AG09309 (cell line): ENCODE measurements around the gene DDX39B.

ENCODE experiments used
- DNase-seq: peaks from one replicate; pipeline ENCODE4 v3.0.0-alpha.2; 2010; ENCODE audit warnings: low read depth
- H3K4me3 ChIP-seq: 2 replicates; pipeline ENCODE4 v1.5.1; 2011; ENCODE audit warnings: mild to moderate bottlenecking, low read depth, low read length, moderate library complexity; ENCODE audit not compliant: control insufficient read depth
- TF ChIP-seq, protein P1 (sequence below): IDR thresholded peaks from 2 replicates; pipeline ENCODE4 v1.5.1; 2011; ENCODE audit warnings: mild to moderate bottlenecking, low read depth, low read length, inconsistent platforms; ENCODE audit not compliant: insufficient read depth, control insufficient read depth; ENCODE audit errors: missing control alignments

The DDX39B gene

DNA sequence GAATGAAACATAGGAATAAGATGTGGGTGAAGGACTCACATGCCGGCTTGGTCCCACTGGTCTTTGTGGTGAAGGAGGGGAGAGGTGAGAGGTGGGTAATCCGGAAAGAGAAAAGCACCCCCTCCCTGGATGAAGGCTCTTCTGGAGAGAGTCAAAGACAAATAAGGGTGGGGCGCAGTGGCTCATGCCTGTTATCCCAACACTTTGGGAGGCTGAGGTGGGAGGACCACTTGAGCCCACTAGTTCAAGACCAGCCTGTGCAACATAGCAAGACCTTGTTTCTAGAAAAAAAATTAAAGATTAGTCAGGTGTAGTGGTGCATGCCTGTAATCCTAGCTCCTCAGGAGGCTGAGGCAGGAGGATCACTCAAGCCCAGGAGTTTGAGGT is 37.3 kb upstream of the DDX39B start:
- no peak for DNase-seq
- TF ChIP-seq, protein P1, sequence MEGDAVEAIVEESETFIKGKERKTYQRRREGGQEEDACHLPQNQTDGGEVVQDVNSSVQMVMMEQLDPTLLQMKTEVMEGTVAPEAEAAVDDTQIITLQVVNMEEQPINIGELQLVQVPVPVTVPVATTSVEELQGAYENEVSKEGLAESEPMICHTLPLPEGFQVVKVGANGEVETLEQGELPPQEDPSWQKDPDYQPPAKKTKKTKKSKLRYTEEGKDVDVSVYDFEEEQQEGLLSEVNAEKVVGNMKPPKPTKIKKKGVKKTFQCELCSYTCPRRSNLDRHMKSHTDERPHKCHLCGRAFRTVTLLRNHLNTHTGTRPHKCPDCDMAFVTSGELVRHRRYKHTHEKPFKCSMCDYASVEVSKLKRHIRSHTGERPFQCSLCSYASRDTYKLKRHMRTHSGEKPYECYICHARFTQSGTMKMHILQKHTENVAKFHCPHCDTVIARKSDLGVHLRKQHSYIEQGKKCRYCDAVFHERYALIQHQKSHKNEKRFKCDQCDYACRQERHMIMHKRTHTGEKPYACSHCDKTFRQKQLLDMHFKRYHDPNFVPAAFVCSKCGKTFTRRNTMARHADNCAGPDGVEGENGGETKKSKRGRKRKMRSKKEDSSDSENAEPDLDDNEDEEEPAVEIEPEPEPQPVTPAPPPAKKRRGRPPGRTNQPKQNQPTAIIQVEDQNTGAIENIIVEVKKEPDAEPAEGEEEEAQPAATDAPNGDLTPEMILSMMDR = no peak
- H3K4me3 ChIP-seq = no peak overlapping the region

DNA sequence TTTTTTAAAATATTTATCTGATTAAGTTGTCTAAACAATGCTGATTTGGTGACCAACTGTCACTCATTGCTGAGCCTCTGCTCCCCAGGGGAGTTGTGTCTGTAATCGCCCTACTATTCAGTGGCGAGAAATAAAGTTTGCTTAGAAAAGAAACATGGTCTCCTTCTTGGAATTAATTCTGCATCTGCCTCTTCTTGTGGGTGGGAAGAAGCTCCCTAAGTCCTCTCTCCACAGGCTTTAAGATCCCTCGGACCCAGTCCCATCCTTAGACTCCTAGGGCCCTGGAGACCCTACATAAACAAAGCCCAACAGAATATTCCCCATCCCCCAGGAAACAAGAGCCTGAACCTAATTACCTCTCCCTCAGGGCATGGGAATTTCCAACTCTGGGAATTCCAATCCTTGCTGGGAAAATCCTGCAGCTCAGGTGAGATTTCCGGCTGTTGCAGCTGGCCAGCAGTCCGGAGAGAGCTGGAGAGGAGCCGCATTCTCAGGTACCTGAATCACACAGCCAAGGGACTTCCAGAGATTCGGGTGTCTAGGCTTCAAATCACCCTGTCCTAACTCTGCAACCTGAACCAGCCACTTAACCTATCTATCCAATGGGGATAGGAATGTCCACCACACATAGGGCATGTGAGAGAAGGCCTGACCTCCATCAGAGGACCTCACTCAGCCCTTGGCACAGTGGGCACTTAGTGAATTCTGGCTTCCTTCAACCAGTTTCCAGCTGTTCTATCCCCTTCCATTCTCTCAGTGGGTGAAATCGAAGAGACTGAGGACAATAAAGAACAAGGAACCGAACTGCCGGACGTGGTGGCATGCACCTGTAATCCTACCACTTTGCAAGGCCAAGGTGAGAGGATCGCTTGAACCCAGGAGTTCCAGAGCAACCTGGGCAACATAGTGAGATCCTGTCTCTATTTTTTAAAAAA is 36.6 kb upstream of the DDX39B start:
- TF ChIP-seq, protein P1 = no peak
- no peak overlapping the region for H3K4me3 ChIP-seq
- no peak for DNase-seq

DNA sequence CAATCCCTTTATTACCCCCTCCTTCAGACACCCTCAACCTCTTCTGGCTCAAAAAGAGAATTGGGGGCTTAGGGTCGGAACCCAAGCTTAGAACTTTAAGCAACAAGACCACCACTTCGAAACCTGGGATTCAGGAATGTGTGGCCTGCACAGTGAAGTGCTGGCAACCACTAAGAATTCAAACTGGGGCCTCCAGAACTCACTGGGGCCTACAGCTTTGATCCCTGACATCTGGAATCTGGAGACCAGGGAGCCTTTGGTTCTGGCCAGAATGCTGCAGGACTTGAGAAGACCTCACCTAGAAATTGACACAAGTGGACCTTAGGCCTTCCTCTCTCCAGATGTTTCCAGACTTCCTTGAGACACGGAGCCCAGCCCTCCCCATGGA is 35.8 kb upstream of the DDX39B start:
- TF ChIP-seq, protein P1 = no peak
- DNase-seq = no peak
- H3K4me3 ChIP-seq = no peak overlapping the region

DNA sequence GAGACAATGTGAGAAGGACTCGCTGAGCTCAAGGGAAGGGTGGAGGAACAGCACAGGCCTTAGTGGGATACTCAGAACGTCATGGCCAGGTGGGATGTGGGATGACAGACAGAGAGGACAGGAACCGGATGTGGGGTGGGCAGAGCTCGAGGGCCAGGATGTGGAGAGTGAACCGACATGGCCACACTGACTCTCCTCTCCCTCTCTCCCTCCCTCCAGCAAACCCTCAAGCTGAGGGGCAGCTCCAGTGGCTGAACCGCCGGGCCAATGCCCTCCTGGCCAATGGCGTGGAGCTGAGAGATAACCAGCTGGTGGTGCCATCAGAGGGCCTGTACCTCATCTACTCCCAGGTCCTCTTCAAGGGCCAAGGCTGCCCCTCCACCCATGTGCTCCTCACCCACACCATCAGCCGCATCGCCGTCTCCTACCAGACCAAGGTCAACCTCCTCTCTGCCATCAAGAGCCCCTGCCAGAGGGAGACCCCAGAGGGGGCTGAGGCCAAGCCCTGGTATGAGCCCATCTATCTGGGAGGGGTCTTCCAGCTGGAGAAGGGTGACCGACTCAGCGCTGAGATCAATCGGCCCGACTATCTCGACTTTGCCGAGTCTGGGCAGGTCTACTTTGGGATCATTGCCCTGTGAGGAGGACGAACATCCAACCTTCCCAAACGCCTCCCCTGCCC is 35.2 kb upstream of the DDX39B start:
- TF ChIP-seq, protein P1 = no peak
- DNase-seq = no peak
- H3K4me3 ChIP-seq = no peak overlapping the region

DNA sequence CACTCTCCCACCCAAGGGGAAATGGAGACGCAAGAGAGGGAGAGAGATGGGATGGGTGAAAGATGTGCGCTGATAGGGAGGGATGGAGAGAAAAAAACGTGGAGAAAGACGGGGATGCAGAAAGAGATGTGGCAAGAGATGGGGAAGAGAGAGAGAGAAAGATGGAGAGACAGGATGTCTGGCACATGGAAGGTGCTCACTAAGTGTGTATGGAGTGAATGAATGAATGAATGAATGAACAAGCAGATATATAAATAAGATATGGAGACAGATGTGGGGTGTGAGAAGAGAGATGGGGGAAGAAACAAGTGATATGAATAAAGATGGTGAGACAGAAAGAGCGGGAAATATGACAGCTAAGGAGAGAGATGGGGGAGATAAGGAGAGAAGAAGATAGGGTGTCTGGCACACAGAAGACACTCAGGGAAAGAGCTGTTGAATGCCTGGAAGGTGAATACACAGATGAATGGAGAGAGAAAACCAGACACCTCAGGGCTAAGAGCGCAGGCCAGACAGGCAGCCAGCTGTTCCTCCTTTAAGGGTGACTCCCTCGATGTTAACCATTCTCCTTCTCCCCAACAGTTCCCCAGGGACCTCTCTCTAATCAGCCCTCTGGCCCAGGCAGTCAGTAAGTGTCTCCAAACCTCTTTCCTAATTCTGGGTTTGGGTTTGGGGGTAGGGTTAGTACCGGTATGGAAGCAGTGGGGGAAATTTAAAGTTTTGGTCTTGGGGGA is 34.3 kb upstream of the DDX39B start:
- H3K4me3 ChIP-seq = no peak overlapping the region
- TF ChIP-seq, protein P1 = no peak
- no peak for DNase-seq

DNA sequence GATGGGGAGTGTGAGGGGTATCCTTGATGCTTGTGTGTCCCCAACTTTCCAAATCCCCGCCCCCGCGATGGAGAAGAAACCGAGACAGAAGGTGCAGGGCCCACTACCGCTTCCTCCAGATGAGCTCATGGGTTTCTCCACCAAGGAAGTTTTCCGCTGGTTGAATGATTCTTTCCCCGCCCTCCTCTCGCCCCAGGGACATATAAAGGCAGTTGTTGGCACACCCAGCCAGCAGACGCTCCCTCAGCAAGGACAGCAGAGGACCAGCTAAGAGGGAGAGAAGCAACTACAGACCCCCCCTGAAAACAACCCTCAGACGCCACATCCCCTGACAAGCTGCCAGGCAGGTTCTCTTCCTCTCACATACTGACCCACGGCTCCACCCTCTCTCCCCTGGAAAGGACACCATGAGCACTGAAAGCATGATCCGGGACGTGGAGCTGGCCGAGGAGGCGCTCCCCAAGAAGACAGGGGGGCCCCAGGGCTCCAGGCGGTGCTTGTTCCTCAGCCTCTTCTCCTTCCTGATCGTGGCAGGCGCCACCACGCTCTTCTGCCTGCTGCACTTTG is 33.6 kb upstream of the DDX39B start, which contains the start of gene TNF:
Gene TNF (plus strand): TSS at position 231 of the 567 bp plus-strand sequence. CDS start 177 bp downstream, at position 408.
- TF ChIP-seq, protein P1 = no peak
- no peak within 1 kb of the TSS for H3K4me3 ChIP-seq
- DNase-seq = no peak
